HCT116 (cell line): ENCODE results near the gene RAB34. TPM values are rescaled to one million over a fixed set of nuclear protein-coding genes. Genes with fewer than 3 reads are reported as not detected.

Experiments used
- ATAC-seq: fragments of 200-7000 bp; cut with Tn5 transposase; 2 replicates; pipeline ENCODE4 v1.9.1; 2020; ENCODE audit warnings: mild to moderate bottlenecking, moderate library complexity
- BruUV-seq: library from RNA; stranded (reverse); fragments of 400-500 nt; replicated peaks from 2 replicates; lab custom pipeline; 2021; lab: Mats Ljungman, UMichigan
- CTCF ChIA-PET: fragments of 300-600 bp; sonication (Branson Sonifier 250); formaldehyde crosslinking; loops from one replicate; lab custom pipeline; 2021; ENCODE audit warnings: antibody characterized with exemption; lab: Charles Lee
- POLR2A ChIA-PET: fragments of 300-600, 350-600 bp; sonication (Branson Sonifier 250); formaldehyde crosslinking; loops from one replicate; lab custom pipeline; 2021; ENCODE audit warnings: antibody characterized with exemption; lab: Charles Lee
- RAD21 ChIA-PET, 2 experiments: fragments of 300-600 bp; sonication (Branson Sonifier 250); formaldehyde crosslinking; loops; one replicate each; lab custom pipeline; 2023; ENCODE audit warnings: low total read pairs in 2 of 2; ENCODE audit not compliant: uncharacterized antibody in 2 of 2, unreplicated experiment in 2 of 2, low non-redundant PET in 1 of 2; lab: Charles Lee
- DNase-seq: peaks from one replicate; pipeline ENCODE4 v3.0.0-alpha.2; 2010; ENCODE audit warnings: low read depth, low spot score
- H2AFZ ChIP-seq: fragments of 200-600 bp; shearing (Covaris generic), sonication (generic); 2 replicates; pipeline ENCODE4 v1.6.1; 2017; ENCODE audit warnings: low read depth, mixed run types, mixed read lengths, antibody characterized with exemption, low read length; ENCODE audit not compliant: poor library complexity, severe bottlenecking
- H3K27ac ChIP-seq: 2 replicates; pipeline ENCODE4 v1.5.1; 2012; ENCODE audit warnings: low read depth, low read length
- H3K27me3 ChIP-seq: fragments of 200-600 bp; sonication (generic); 2 replicates; pipeline ENCODE4 v1.6.1; 2016; ENCODE audit warnings: mixed run types, low read length, mixed read lengths; ENCODE audit not compliant: insufficient read depth
- H3K36me3 ChIP-seq, 2 experiments: fragments of 200-500 bp in 1 of 2; fragments of 200-600 bp in 1 of 2; sonication (Bioruptor generic) in 1 of 2; sonication (generic) in 1 of 2; 2 replicates each; pipeline versions ENCODE4 v1.5.1 to v1.6.1; 2014 to 2016; ENCODE audit warnings: low read length in 2 of 2, inconsistent platforms in 1 of 2, mixed read lengths in 1 of 2, mixed run types in 1 of 2; ENCODE audit not compliant: insufficient read depth in 2 of 2, control insufficient read depth in 1 of 2
- H3K4me1 ChIP-seq, 2 experiments: fragments of 200-600 bp in 1 of 2; sonication (generic) in 1 of 2; 2 replicates each; pipeline versions ENCODE4 v1.5.1 to v1.6.1; 2012 to 2017; ENCODE audit warnings: low read length in 2 of 2, inconsistent platforms in 1 of 2, mild to moderate bottlenecking in 1 of 2, mixed read lengths in 1 of 2, mixed run types in 1 of 2, moderate library complexity in 1 of 2; ENCODE audit not compliant: insufficient read depth in 2 of 2, control insufficient read depth in 1 of 2
- H3K4me2 ChIP-seq: fragments of 200-600 bp; sonication (generic); 2 replicates; pipeline ENCODE4 v1.6.1; 2017; ENCODE audit warnings: mixed run types, low read length, mixed read lengths
- H3K4me3 ChIP-seq, 2 experiments: fragments of 200-600 bp in 1 of 2; sonication (generic) in 1 of 2; replicated peaks in 1 of 2; 2 replicates each; pipeline ENCODE4 v1.5.1; 2011 to 2016; ENCODE audit warnings: low read length in 2 of 2, control low read depth in 1 of 2, low read depth in 1 of 2, mild to moderate bottlenecking in 1 of 2, mixed read lengths in 1 of 2, mixed run types in 1 of 2
- H3K79me2 ChIP-seq: fragments of 200-600 bp; sonication (generic); 2 replicates; pipeline ENCODE4 v1.6.1; 2017; ENCODE audit warnings: mild to moderate bottlenecking, mixed run types, low read length, moderate library complexity, mixed read lengths; ENCODE audit not compliant: insufficient read depth
- H3K9ac ChIP-seq: fragments of 200-600 bp; sonication (generic); 2 replicates; pipeline ENCODE4 v1.6.1; 2016; ENCODE audit warnings: low read length, mixed read lengths
- H3K9me2 ChIP-seq: fragments of 200-600 bp; sonication (generic), shearing (Covaris generic); 2 replicates; pipeline ENCODE4 v1.6.1; 2017; ENCODE audit warnings: mixed run types, mild to moderate bottlenecking, moderate library complexity; ENCODE audit not compliant: insufficient read depth
- H3K9me3 ChIP-seq, 2 experiments: fragments of 200-500 bp in 1 of 2; fragments of 200-600 bp in 1 of 2; sonication (Bioruptor generic) in 1 of 2; sonication (generic) in 1 of 2; 2 replicates each; pipeline ENCODE4 v1.6.1; 2014 to 2017; ENCODE audit warnings: low read length in 2 of 2, mixed read lengths in 2 of 2, inconsistent platforms in 1 of 2, low read depth in 1 of 2, mild to moderate bottlenecking in 1 of 2, mixed run types in 1 of 2, moderate library complexity in 1 of 2; ENCODE audit not compliant: control insufficient read depth in 1 of 2, insufficient read depth in 1 of 2
- H4K20me1 ChIP-seq: fragments of 200-600 bp; sonication (generic), shearing (Covaris generic); 2 replicates; pipeline ENCODE4 v1.6.1; 2017; ENCODE audit warnings: mixed run types, mild to moderate bottlenecking, moderate library complexity; ENCODE audit not compliant: insufficient read depth
- ATF3 ChIP-seq: IDR thresholded peaks from 2 replicates; pipeline ENCODE4 v1.6.1; 2012
- CBX3 ChIP-seq: IDR thresholded peaks from 2 replicates; pipeline ENCODE4 v1.6.1; 2012; ENCODE audit warnings: low read depth
- CEBPB ChIP-seq: IDR thresholded peaks from 2 replicates; pipeline ENCODE4 v1.6.1; 2012; ENCODE audit warnings: low read depth
- CTCF ChIP-seq, 3 experiments: fragments of 200-600 bp in 1 of 3; sonication (generic) in 1 of 3; IDR thresholded peaks in 2 of 3; conservative IDR thresholded peaks in 1 of 3; 2 replicates each; pipeline ENCODE4 v1.5.1; 2012 to 2017; ENCODE audit warnings: low read depth in 2 of 3, low read length in 2 of 3, antibody characterized with exemption in 1 of 3, borderline replicate concordance in 1 of 3, control low read depth in 1 of 3, mild to moderate bottlenecking in 1 of 3, mixed read lengths in 1 of 3, mixed run types in 1 of 3, moderate library complexity in 1 of 3; ENCODE audit not compliant: insufficient read depth in 1 of 3
- ELF1 ChIP-seq: IDR thresholded peaks from 2 replicates; pipeline ENCODE4 v1.6.1; 2012; ENCODE audit warnings: low read depth, borderline replicate concordance
- EZH2 ChIP-seq: fragments of 200-600 bp; sonication (generic); IDR thresholded peaks from 2 replicates; pipeline ENCODE4 v1.6.1; 2017; ENCODE audit warnings: antibody characterized with exemption, mixed run types
- EZH2phosphoT487 ChIP-seq: fragments of 200-600 bp; IDR thresholded peaks from 2 replicates; pipeline ENCODE4 v1.6.1; 2018; ENCODE audit warnings: antibody characterized with exemption, borderline replicate concordance
- FOSL1 ChIP-seq: IDR thresholded peaks from 2 replicates; pipeline ENCODE4 v1.6.1; 2012; ENCODE audit warnings: low read depth
- JUND ChIP-seq: IDR thresholded peaks from 2 replicates; pipeline ENCODE4 v1.6.1; 2012
- POLR2A ChIP-seq: IDR thresholded peaks from 2 replicates; pipeline ENCODE4 v1.7.0; 2011; ENCODE audit warnings: borderline replicate concordance; ENCODE audit not compliant: insufficient read depth, insufficient read length; ENCODE audit errors: extremely low read depth
- RAD21 ChIP-seq: IDR thresholded peaks from 2 replicates; pipeline ENCODE4 v1.6.1; 2012; ENCODE audit warnings: low read depth, mild to moderate bottlenecking
- REST ChIP-seq: IDR thresholded peaks from 2 replicates; pipeline ENCODE4 v1.6.1; 2012; ENCODE audit warnings: low read depth
- SIN3A ChIP-seq: IDR thresholded peaks from 2 replicates; pipeline ENCODE4 v1.6.1; 2012; ENCODE audit warnings: low read depth
- SP1 ChIP-seq: IDR thresholded peaks from 2 replicates; pipeline ENCODE4 v1.6.1; 2012; ENCODE audit warnings: low read depth
- SRF ChIP-seq: IDR thresholded peaks from 2 replicates; pipeline ENCODE4 v1.6.1; 2012; ENCODE audit warnings: low read depth
- YY1 ChIP-seq: IDR thresholded peaks from 2 replicates; pipeline ENCODE4 v1.6.1; 2011; ENCODE audit warnings: low read length, low read depth, moderate library complexity, mild to moderate bottlenecking; ENCODE audit not compliant: insufficient replicate concordance; ENCODE audit errors: extremely low read depth
- ZNF274 ChIP-seq: fragments of 200-500 bp; sonication (Bioruptor generic); IDR thresholded peaks from 2 replicates; pipeline ENCODE4 v1.6.1; 2014; ENCODE audit warnings: mild to moderate bottlenecking, low read depth, low read length, inconsistent platforms
- intact Hi-C: fragments of 100-400 bp; cut with micrococcal nuclease; formaldehyde crosslinking; loops from 2 replicates; pipeline ENCODE4 v1.10.0; 2022
- total RNA-seq: library from RNA; stranded (reverse); gene quantifications from one replicate; pipeline ENCODE4 v1.2.1, GENCODE V29; 2021; ENCODE audit not compliant: unreplicated experiment
- TF ChIP-seq, protein P1 (sequence below): IDR thresholded peaks from 2 replicates; pipeline ENCODE4 v1.6.1; 2011; ENCODE audit warnings: mild to moderate bottlenecking, low read length, moderate library complexity; ENCODE audit not compliant: insufficient replicate concordance; ENCODE audit errors: extremely low read depth

The RAB34 gene
- total RNA-seq, 1 experiment from 2014 or later = 0.59 TPM

DNA sequence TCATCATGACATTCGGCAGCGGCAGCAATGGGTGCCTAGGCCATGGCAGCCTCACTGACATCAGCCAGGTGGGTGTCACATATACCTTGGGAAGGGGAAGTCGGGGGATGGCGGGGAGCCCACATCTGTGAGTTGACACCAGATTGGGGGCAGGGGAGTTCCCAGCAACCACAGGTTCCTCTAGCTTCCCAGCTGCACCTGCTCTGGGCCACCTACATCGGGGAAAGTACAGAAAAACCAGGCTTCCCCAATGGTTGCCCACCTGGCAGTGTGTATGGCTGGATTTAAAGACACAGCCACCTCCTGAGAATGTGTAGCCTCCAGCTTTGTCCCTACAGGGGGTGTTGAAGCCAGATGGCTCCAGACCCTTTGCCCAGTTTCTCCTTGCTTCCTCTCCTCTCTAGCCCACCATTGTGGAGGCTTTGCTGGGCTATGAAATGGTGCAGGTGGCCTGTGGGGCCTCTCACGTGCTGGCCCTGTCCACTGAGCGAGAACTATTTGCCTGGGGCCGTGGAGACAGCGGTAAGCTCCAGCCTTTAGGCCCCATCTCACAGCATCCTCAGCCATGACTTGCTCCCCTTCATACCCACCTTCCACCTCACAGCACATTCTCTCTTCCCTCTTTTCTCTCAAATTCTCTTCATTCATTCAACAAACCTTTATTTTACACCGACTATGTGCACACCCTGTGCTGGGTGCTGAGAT lies 21.2 kb upstream of the RAB34 start:
- Histone ChIP-seq H2AFZ (no peak overlapping the region), H3K4me1 (peaks cover 22 to 40% of the 10 kb centered on the region in 2 experiments), H4K20me1 (no peaks in the 10 kb centered on the region), H3K9me3 (no peaks in the 10 kb centered on the region), H3K27ac (no peak overlapping the region), H3K9me2 (no peaks in the 10 kb centered on the region)
- intact Hi-C loops = no loop called here
- ATAC-seq (no peak), DNase-seq (no peak)
- BruUV-seq = no TSS peak
- TF ChIP-seq JUND = no peak
- TF ChIP-seq CTCF (IDR thresholded peaks at IDR 0.05 in 2 of 3, conservative IDR thresholded peaks at IDR 0.05 in 1 of 3; ENCODE audit: borderline replicate concordance in 1 of 3, insufficient read depth in 1 of 3, low read depth in 2 of 3, low read length in 2 of 3) = no peak
- TF ChIP-seq CBX3 = no peak
- no peak for TF ChIP-seq EZH2
- TF ChIP-seq FOSL1 = no peak
- no peak for TF ChIP-seq ATF3
- no peak for TF ChIP-seq REST
- TF ChIP-seq POLR2A = no peak
- TF ChIP-seq ELF1 = no peak
- TF ChIP-seq YY1 = no peak
- TF ChIP-seq, protein P1, sequence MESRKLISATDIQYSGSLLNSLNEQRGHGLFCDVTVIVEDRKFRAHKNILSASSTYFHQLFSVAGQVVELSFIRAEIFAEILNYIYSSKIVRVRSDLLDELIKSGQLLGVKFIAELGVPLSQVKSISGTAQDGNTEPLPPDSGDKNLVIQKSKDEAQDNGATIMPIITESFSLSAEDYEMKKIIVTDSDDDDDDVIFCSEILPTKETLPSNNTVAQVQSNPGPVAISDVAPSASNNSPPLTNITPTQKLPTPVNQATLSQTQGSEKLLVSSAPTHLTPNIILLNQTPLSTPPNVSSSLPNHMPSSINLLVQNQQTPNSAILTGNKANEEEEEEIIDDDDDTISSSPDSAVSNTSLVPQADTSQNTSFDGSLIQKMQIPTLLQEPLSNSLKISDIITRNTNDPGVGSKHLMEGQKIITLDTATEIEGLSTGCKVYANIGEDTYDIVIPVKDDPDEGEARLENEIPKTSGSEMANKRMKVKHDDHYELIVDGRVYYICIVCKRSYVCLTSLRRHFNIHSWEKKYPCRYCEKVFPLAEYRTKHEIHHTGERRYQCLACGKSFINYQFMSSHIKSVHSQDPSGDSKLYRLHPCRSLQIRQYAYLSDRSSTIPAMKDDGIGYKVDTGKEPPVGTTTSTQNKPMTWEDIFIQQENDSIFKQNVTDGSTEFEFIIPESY = no peak
- no peak for TF ChIP-seq EZH2phosphoT487
- TF ChIP-seq SRF = no peak
- no peak for TF ChIP-seq CEBPB
- TF ChIP-seq RAD21 = no peak
- no peak for TF ChIP-seq ZNF274
- TF ChIP-seq SIN3A = no peak
- no peak for TF ChIP-seq SP1
- TF ChIP-seq, all 23 proteins: peak for 0
- Histone ChIP-seq H3K27me3 (no peaks in the 10 kb centered on the region), H3K9ac (no peak overlapping the region), H3K4me2 (no peak overlapping the region), H3K36me3 (no peaks in the 10 kb centered on the region), H3K79me2 (no peaks in the 10 kb centered on the region), H3K4me3 (no peak overlapping the region)
- RAD21 ChIA-PET = no interaction called here
- POLR2A ChIA-PET = interaction anchor here (1.6 kb wide), 1 partner anchor 10 kb away, joined by 4 read pairs; the partner anchor contains the start of gene NEK8
- CTCF ChIA-PET = no interaction called here
